ENCODE data around the gene GRM4.
A peak's percentile ranks its signal among the peaks of the same experiment; 100 is the strongest.

The GRM4 gene

GRCh38 chr6:34030831-34031624, 114.9 kb downstream of the GRM4 start:
- no peak for DNase-seq (ENCODE audit: low read depth, low spot score)
- Histone ChIP-seq H3K4me3 (ENCODE audit: insufficient read length, low read depth) (no peak overlapping the region), H3K36me3 (ENCODE audit: insufficient read depth, insufficient read length, low read length) (no peaks in the 10 kb centered on the region), H3K27me3 (ENCODE audit: insufficient read depth, insufficient read length) (no peaks in the 10 kb centered on the region), H3K9ac (ENCODE audit: insufficient read length, low read depth) (no peak overlapping the region), H3K9me3 (ENCODE audit: insufficient read depth, low read length) (no peaks in the 10 kb centered on the region), H3K4me1 (ENCODE audit: insufficient read depth, insufficient read length) (peaks cover 8% of the 10 kb centered on the region)
- no peak for TF ChIP-seq YY1 (IDR thresholded peaks at IDR 0.05; ENCODE audit: insufficient read depth, insufficient read length)
- TF ChIP-seq ZNF274 (IDR thresholded peaks at IDR 0.05; ENCODE audit: low read depth, low read length): no peak
- no peak for TF ChIP-seq SUZ12 (IDR thresholded peaks at IDR 0.05; ENCODE audit: extremely low read depth, insufficient read depth, insufficient read length)

DNA sequence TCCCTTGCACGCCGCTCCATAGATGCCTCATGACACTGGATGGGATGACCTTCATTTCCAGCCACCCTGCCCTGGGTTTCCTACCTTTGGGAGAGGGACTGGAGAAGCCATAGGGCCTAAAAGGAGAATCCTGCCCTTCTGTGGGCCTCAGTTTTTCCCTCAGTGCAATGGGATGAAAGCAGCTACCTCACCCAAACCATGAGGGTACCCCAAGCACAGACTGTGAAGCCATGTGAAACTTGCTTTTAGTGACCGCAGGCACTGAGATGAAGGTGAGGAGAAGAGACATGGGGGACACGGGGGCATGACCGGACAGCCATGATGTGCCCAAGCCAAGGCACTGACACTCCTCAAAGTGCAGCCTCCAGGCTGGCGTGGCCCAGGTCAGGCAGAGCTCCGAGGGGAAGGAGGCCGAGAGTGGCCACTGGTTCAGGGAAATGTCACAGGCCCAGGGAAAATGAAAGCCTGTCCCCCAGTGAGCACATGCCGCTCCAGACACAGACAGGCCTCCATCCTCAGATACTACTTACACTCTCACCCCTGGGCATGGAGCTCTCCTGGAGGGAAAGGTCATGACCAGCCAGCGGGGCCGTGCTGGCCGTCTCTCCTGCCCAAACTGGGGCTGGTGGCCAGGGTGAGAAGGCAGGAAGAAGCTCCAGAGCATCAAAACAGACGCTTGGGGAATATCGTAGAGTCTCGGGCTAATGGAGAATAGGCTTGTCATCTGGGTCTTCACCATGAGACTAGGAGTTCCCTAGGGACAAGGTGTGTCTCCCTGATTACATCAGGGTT, 116.2 kb downstream of the GRM4 start:
- TF ChIP-seq ZNF274 (IDR thresholded peaks at IDR 0.05; ENCODE audit: low read depth, low read length) (no peak), SUZ12 (IDR thresholded peaks at IDR 0.05; ENCODE audit: extremely low read depth, insufficient read depth, insufficient read length) (no peak), YY1 (IDR thresholded peaks at IDR 0.05; ENCODE audit: insufficient read depth, insufficient read length) (no peak)
- Histone ChIP-seq H3K9me3 (ENCODE audit: insufficient read depth, low read length) (peaks cover under 1% of the 10 kb centered on the region; the same call in 1 of the 2 replicates), H3K4me1 (ENCODE audit: insufficient read depth, insufficient read length) (peaks cover 10% of the 10 kb centered on the region), H3K4me3 (ENCODE audit: insufficient read length, low read depth) (no peak overlapping the region), H3K27me3 (ENCODE audit: insufficient read depth, insufficient read length) (no peaks in the 10 kb centered on the region), H3K9ac (ENCODE audit: insufficient read length, low read depth) (no peak overlapping the region), H3K36me3 (ENCODE audit: insufficient read depth, insufficient read length, low read length) (no peaks in the 10 kb centered on the region)
- no peak for DNase-seq (ENCODE audit: low read depth, low spot score)

- no peaks in the 10 kb centered on the region for H3K27me3 ChIP-seq (ENCODE audit: insufficient read depth, insufficient read length)
- peaks cover 9% of the 10 kb centered on the region; the same call in 1 of the 2 replicates for H3K9me3 ChIP-seq (ENCODE audit: insufficient read depth, low read length)
- no peak for DNase-seq (ENCODE audit: low read depth, low spot score)
- no peaks in the 10 kb centered on the region for H3K36me3 ChIP-seq (ENCODE audit: insufficient read depth, insufficient read length, low read length)
- TF ChIP-seq SUZ12 (IDR thresholded peaks at IDR 0.05; ENCODE audit: extremely low read depth, insufficient read depth, insufficient read length) (no peak), YY1 (IDR thresholded peaks at IDR 0.05; ENCODE audit: insufficient read depth, insufficient read length) (no peak), ZNF274 (IDR thresholded peaks at IDR 0.05; ENCODE audit: low read depth, low read length) (no peak)
- peaks cover 10% of the 10 kb centered on the region for H3K4me1 ChIP-seq (ENCODE audit: insufficient read depth, insufficient read length)
- no peak overlapping the region for H3K9ac ChIP-seq (ENCODE audit: insufficient read length, low read depth)
- H3K4me3 ChIP-seq (ENCODE audit: insufficient read length, low read depth): no peak overlapping the region
Measured at GRCh38 chr6:34028691-34029360, 117.1 kb downstream of the GRM4 start.

DNA sequence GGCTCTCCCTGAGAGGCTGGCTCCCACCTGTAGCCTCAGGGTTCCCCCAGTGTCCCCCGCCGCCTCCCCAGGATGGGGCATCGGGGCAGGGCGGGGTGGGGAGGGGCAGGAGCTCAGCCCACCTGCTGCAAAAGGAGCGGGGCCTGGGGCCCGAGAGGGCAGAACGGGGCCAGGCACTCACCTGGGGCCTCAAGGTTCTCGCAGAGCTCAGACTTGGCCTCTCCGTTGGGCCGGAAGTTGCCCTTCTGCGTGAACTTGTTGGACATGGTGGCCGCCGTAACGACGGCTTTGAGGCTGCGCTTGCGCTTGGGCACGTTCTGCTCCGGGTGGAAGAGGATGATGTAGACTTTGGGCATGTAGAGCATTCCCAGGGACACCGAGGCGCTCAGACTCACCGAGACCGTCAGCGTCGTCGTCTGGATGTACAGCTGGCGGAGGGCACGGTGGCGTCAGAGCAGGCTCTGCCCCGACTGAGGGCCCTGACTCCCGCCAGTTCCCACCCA, 117.9 kb downstream of the GRM4 start:
- Histone ChIP-seq H3K9ac (ENCODE audit: insufficient read length, low read depth) (no peak overlapping the region), H3K27me3 (ENCODE audit: insufficient read depth, insufficient read length) (no peaks in the 10 kb centered on the region), H3K4me1 (ENCODE audit: insufficient read depth, insufficient read length) (peaks cover 10% of the 10 kb centered on the region), H3K9me3 (ENCODE audit: insufficient read depth, low read length) (peaks cover 13% of the 10 kb centered on the region; the same call in 1 of the 2 replicates), H3K4me3 (ENCODE audit: insufficient read length, low read depth) (no peak overlapping the region), H3K36me3 (ENCODE audit: insufficient read depth, insufficient read length, low read length) (no peaks in the 10 kb centered on the region)
- DNase-seq (ENCODE audit: low read depth, low spot score): no peak
- no peak for TF ChIP-seq ZNF274 (IDR thresholded peaks at IDR 0.05; ENCODE audit: low read depth, low read length)
- TF ChIP-seq SUZ12 (IDR thresholded peaks at IDR 0.05; ENCODE audit: extremely low read depth, insufficient read depth, insufficient read length): no peak
- TF ChIP-seq YY1 (IDR thresholded peaks at IDR 0.05; ENCODE audit: insufficient read depth, insufficient read length): no peak

DNA sequence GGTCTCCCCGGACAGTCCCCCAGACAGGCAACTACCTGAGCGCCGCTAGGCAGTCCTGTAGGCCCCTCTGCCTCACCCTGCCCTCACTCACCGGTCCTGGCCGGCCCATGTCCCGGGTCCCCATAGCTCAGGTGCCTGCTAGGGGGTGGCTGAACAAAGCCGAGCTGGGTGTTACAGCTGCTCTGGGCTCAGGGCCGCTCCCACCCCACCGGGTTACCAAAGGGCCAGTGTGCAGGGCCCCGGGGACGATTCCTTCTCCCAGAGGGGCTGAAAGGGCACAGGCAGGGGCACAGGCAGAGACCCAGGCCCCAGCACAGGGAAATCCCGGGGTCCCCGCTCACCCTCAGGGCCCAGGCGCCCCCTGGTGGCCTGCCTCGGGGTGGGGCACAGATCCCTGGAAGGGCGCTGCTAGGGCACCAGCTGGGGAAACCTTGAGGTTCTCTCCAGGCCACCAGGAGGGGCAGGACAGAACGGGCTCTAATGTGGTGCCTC, 118.4 kb downstream of the GRM4 start:
- H3K36me3 ChIP-seq (ENCODE audit: insufficient read depth, insufficient read length, low read length): no peaks in the 10 kb centered on the region
- no peak for DNase-seq (ENCODE audit: low read depth, low spot score)
- H3K9me3 ChIP-seq (ENCODE audit: insufficient read depth, low read length): peaks cover 13% of the 10 kb centered on the region; the same call in 1 of the 2 replicates
- no peaks in the 10 kb centered on the region for H3K27me3 ChIP-seq (ENCODE audit: insufficient read depth, insufficient read length)
- H3K9ac ChIP-seq (ENCODE audit: insufficient read length, low read depth): peak overlapping the region; percentile 50
- TF ChIP-seq ZNF274 (IDR thresholded peaks at IDR 0.05; ENCODE audit: low read depth, low read length): no peak
- no peak for TF ChIP-seq SUZ12 (IDR thresholded peaks at IDR 0.05; ENCODE audit: extremely low read depth, insufficient read depth, insufficient read length)
- no peak for TF ChIP-seq YY1 (IDR thresholded peaks at IDR 0.05; ENCODE audit: insufficient read depth, insufficient read length)
- H3K4me3 ChIP-seq (ENCODE audit: insufficient read length, low read depth): no peak overlapping the region
- H3K4me1 ChIP-seq (ENCODE audit: insufficient read depth, insufficient read length): peaks cover 11% of the 10 kb centered on the region

GRCh38 chr6:34025861-34026260, 120.0 kb downstream of the GRM4 start:
- Histone ChIP-seq H3K27me3 (ENCODE audit: insufficient read depth, insufficient read length) (no peaks in the 10 kb centered on the region), H3K36me3 (ENCODE audit: insufficient read depth, insufficient read length, low read length) (no peaks in the 10 kb centered on the region), H3K9me3 (ENCODE audit: insufficient read depth, low read length) (peaks cover 13% of the 10 kb centered on the region; the same call in 1 of the 2 replicates), H3K9ac (ENCODE audit: insufficient read length, low read depth) (peak overlapping the region; percentile 32), H3K4me3 (ENCODE audit: insufficient read length, low read depth) (no peak overlapping the region), H3K4me1 (ENCODE audit: insufficient read depth, insufficient read length) (peaks cover 17% of the 10 kb centered on the region)
- TF ChIP-seq YY1 (IDR thresholded peaks at IDR 0.05; ENCODE audit: insufficient read depth, insufficient read length) (no peak), ZNF274 (IDR thresholded peaks at IDR 0.05; ENCODE audit: low read depth, low read length) (no peak), SUZ12 (IDR thresholded peaks at IDR 0.05; ENCODE audit: extremely low read depth, insufficient read depth, insufficient read length) (no peak)
- DNase-seq (ENCODE audit: low read depth, low spot score): no peak
